ENCODE results near the gene FOXL3.

The FOXL3 gene

DNA sequence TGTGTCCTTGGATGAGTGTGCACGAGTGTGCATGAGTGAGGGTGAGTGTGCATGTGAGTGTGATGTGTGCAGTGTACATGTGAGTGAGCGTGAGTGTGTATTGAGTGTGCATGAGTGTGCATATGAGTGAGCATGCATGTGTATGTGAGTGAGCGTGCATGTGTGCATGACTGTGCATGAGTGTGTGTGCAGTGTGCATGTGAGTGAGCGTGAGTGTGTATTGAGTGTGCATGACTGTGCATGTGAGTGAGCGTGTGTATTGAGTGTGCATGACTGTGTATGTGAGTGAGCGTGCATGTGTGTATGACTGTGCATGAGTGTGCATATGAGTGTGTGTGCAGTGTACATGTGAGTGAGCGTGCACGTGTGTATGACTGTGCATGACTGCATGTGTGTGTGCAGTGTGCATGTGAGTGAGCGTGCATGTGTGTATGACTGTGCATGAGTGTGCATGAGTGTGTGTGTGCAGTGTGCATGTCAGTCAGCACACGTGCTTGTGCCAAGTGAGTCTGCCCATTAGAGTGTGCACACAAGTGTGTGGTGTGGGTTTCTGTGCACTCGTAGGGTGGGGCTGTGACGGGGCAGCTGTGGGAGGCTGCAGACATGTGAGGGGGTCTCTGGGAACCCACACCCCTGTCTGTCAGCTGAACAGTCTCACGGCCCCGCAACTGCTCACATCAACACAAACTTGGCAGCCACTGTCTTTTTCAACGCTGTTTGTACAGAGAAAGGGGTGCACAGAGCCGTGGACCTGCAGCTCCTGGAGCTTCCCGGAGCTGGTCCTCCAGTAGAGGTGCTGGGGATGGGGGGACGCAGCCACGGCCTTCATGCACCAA, 14.8 kb downstream of the FOXL3 start:
- DNase-seq = no peak

DNA sequence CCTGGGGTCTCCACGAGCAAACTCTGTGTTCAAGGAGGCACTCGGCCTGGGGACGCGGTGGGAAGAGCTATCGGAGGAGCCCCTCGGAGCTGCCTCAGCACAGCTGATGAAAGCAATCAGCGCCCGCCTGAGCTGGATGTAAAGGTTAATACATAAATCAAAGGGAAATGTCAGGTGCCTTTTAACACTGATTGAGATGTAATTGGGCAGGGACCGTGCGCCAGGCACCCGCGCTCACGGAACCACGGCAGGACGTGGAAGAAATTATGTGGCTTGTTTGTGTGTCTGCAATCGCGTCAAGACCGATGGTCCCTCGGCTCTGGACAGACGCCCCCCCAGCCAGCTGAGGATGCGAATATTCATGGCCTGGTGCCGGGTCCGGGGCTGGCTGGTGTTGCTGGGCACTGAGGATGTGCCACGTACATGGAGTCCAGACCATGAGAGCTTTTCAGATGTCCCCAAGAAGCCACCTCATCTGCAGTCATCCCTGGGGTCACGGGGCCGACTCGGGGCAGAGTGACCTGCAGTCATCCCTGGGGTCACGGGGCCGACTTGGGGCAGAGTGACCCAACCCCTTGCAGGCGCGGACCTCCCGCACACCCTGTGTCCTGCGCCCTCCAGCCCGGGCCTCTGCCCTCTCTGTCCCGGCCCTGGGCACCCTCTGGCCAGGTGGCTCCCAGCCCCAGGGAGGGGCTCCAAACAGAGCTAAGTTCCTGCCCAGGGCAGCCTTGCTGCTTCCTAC, 15.6 kb downstream of the FOXL3 start:
- DNase-seq = no peak

DNA sequence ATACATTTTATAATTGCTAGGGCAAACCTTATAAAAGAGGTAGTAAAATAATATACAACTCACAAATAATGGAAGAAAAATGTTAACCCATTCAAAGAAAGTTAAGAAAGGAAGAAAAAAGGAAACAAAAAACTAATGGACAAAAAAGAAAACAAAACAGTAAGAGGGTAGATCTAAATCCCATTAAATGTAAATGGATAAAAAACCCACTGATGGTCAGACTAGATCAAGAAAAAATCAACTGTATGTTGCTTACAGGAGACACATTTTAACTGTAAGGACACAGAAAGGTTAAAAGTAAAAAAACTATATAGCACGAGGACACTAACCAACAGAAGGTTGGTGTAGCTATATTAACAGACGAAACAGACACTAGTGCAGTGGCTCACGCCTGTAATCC, 18.0 kb downstream of the FOXL3 start:
- DNase-seq = no peak

DNA sequence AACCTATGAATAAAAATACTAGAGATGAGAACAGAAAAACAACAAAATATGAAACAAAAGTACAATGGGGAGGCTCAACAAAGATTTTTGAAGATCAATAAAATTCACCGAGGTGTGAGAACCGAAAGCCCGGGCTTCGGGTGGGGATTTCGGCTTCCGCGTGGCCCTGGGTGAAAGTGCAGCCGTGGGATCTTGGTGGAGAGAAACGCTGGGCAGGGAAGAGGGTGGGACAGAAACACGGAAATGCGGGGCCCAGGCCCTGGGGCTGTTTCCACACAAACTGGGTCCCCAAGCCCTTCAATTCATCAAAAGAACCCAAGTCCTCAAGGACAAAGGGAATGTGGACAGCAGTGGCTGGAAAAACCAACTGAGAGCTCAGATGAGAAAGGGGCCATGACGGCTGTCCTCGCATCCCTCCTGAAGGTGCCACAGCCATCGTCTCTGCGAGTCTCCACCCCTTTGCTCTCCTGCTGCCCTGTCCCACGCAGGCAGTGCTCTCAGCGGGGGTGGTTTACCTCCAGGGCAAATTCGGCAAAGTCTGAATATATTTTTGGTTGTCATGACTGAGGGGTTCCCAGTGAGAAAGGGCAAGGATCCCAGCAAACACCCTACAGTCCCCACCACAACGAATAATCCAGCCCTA, 19.7 kb downstream of the FOXL3 start:
- DNase-seq = no peak

DNA sequence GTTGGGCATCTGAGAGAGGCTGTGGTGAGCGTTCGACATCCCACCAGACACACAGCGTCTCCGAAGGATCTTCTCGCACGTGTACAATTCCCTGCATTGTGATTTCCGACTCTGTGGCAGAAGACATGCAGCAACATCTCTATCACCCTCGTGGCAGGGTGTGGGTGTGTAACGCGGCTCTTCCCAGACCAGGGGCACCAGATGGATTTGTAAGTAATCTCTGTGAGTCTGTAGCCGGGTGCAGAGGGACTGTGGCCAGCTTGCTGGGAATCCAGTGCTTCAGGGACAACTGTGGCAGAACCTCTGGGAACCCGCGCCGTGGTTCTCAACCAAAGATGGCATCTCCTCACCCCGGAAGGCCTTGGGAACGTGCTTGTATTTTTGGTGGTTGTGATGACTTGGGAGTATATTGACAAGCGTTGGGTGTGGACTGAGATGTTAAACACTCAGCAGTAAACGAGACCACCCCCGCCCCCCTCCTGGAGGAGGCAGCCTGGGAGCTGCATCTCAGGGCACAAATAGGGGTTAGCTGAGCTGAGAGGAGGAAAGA, 21.2 kb downstream of the FOXL3 start:
- no peak for DNase-seq

DNA sequence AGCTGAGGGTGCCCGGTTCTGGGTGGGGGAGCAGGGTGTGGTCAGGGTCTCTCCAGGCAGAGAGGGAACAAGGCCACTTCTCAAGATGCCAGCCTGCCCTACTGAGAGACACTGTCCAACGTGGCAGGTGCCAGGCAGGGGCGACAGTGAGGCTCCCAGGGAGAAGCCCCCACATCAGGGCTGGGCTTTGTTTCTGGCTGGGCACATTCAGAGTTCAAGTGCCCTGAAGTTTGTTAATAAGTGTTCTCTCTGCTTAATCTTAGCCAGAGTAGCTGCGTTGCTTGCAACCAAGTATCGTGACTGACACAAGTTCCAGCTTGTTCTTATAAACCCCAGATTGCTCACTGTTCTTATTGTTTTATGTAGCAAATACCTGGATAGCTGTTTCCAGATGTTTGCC, 21.8 kb downstream of the FOXL3 start:
- no peak for DNase-seq

DNA sequence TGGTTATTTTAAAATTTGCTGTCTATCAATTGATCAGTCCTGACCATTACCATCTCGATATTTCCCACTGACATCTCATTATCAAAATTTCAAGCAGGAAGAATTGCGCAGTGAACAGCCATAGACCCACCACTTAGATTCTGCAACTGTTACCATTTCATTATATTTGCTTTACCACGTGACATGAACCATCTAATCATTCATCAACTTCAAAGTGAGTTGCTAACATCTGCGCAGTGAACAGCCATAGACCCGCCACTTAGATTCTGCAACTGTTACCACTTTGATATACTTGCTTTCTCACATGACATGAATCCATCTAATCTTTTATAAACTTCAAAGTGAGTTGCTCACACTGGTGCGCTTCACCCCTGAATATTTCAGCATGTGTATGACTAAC, 22.5 kb downstream of the FOXL3 start:
- DNase-seq = no peak

DNA sequence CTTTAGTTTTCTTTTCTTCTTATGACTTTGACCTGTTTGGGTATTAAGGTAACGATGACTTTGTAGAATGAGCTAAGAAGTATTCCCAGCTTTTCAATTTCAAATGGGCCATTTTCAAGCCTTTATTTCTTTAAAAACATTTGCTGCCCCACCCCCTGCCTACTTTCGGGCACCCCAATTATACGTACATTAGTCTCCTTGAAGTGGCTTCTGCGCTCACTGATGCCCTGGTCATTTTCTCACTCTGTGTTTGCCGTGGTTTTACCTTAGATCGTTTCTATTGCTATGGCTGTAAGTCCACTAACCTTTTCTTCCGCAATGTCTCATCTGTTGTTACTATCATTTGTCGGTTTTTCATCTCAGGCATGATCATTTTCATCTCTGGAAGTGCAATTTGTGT, 24.9 kb downstream of the FOXL3 start:
- no peak for DNase-seq

DNA sequence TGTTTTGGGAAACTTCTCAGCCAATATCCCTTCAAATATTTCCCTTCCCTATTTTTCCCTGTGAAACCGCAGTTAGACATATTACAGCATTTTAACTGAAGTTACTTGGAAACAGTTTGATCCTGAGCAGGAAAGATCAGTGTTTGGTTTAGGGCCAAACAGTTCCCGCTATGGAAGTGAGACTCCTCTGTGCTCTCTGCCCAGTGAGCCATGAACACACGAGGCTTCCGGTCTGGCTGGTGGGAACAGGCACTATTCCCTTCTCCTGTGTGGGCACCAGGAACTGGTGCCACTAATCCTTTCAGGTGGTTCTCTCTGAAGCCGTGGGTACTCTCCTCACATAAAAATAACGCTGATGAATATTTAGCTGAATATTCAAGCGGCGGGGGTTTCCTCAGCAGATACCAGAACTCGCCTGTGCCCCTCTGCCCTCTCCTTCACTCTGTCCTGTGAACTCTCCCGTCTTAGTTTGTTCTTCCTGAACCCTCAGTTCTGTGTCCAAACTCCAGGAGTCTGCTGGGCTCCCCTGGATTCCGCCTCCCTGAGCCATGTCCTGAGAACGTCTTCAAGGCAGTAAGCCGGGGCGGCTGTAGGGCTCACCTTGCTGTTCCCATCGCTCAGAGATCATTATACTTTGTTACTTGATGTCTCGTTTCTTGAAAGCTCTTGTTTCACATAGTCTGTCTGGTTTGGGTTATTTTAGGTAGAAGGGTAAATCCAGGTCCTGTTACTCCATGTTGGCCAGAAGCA, 25.7 kb downstream of the FOXL3 start:
- no peak for DNase-seq

DNA sequence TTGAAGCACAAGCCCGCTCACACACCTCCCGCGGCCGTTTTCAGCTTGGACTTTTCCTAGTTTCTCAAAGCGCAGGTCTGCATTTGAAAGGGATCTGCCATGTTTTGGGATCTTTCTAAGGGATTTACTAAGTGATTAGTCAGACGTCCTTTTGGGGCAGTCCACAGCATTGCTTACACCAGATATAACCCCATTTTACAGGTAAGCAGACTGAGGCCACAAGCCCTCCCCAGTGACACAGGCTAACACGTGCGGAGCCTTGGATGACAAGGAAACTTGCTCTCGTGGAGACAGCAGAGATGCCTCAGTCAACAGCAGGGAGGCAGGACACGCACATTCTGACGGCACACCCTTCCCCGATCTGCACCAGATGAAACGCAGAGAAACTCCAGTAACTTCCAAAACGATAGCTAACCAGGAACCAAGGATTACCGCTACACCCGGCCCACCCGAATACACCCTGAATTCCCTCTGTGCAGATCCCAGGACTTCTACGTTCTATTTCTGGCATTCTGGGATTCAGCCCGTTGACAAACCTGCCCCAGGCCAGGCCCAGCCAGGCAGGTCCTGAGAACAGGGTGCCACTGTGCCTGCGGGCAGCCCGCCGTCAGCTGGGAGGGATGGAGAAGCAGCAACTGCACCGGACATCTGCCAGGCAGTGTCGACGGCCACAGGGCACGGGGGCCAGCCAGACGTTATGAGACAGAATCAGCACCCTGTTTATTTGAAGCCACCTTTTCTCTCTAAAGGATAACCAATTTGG, 27.9 kb downstream of the FOXL3 start:
- no peak for DNase-seq

DNA sequence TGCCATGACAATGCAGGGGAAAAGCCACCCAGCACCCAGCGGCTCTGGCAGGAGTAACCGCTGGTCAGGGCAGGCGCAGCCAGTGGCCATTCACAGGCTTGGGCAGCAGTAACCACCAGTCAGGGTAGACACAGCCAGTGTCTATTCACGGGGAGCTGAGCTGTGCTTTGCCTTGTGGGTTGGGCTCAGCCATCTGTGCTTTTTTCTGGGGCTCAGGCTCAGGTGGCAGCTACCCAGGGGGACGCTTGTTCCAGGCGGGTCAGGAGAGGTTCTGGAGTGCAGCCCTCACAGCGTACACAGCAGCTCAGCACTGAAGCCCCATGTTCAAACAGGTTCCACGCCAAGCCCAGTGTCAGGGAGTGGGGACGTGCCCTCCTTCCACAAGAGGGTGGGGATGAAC, 28.5 kb downstream of the FOXL3 start:
- no peak for DNase-seq

DNA sequence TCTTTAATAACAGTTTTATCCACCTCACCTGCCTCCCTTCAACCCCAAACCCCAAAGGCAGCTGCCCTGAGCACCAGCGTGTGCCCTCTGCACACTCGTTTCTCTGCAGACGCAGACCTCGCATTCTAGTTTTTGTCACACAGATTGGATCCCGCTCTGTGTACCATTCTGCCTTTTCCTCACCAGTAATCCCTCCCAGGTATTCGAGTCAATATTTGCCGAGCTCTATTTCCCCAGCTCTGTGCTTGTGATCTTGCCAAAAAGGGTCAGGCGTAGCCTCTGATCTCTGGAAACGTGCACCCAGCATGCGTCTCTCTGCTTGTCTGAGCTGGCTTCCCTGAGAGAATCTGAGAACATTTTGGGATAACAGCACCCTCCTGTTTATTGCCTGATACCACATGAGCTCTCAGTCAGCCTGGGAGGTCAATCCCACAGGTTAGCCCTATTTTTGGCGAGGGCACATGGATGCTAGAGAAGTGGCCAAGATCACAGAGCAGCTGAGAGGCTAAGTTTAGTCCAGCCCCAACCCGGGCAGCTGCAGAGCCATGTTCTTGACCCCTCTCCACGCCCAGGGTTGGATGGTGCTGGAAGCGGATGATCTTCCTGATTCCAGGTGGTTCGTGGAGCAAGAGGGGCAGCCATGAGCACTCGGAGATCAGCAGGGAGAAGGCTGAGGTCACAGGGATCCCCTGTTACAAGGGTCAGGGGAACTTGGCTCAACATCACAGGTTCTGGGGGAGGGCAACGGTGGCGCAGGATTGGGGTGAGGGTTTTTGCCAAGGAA, 29.1 kb downstream of the FOXL3 start:
- no peak for DNase-seq

DNA sequence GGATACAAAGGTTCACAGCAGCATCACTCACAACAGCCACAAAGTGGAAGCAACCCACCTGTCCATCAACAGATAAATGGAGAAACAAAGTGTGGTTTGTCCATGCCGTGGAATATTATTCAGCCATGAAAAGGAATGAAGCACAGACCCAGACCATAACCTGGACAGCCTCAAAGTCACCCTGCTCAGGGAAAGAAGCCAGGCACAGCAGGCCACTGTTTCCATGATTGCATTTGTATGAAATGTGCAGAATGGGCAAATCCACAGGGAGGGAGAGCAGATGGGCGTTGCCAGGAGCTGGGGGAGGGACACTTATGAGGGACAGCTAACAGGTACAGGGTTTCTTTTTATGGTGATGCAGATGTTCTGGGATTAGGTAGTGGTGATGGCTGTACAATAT, 30.3 kb downstream of the FOXL3 start:
- DNase-seq = no peak

DNA sequence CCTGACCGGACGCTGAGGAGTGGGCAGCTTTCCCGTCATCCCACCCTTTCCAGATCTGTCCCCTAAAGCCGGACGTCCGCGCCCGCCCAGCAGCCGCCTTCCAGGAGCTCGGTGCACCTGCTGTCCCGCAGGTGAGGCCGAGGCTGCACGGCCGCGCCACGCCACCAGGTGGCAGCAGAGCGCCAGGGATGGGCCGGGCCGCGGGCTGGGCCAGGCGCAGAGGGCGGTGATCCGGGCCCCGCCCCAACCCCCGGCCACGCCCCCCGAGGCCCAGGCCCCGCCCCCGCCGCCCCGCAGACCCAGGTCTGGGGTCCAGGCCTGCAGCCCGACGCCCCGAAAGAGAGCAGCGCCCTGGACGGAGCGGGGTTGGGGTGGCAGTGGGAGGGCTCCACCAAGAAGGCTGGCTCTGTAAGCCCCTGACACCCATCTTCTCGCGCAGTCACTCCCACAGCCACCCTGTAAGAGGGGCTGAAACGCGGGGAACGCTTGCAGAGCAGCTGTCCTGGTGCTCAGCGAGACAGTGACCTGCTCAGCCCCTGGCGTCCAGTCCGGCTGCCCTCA, 32.2 kb downstream of the FOXL3 start:
- peak; percentile 86 for DNase-seq

DNA sequence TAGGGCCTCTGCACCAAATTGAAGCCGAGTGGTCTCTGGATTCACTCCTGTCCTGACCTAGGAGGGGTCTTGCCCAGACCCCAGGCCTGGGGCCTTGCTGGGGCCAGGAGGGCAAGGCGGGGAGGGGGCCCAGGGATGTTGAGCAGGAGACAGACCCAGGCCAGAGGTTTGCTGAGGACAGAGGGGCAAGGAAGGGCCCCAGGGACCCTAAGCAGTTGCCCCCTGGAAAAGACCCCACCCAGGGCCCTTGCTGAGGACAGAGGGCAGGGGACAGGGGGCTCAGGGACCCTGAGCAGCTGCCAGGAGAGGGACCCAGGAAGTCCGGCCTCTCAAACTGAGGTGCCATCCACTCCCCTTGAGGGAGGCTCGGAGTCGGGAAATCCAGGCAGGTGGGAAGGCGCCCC, 32.7 kb downstream of the FOXL3 start:
- no peak for DNase-seq

DNA sequence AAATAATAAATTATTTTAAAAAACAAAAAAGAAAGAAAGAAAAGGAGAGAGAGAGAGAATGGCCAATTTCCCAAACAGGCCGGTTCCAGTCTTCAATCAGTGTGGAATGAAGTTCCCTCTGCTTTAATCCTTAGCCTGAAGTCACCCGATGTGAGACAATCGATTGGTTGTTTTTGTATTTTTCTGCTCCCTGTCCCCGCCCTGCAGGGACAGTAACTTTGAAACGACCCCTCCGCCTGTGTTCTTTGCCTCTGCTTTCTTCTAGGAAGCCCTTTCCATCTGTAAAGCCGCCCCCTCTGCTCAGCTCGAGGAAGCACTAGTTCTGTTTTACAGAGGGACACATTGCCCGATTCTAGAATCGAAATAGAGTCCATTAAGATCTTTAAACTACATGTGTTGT, 33.4 kb downstream of the FOXL3 start:
- no peak for DNase-seq

DNA sequence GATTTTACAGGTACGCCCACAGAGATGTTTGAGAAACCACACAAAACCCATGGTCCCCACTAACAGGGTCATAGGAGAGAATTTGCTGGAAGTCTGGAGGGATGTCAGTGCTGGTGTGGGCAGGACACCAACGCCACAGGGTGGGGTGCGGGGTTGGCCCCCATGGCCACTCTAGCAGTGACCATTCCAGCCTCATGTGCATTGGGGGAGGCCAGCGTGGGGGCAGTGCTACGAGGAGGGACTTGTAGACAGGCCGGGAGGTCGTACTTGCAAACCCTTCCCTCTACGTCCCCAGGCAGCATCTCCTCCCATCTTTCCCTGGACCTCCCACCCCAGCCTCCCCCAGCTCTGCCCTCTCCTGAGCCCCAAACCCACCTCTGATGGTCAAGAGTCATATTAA, 34.0 kb downstream of the FOXL3 start:
- DNase-seq = no peak

DNA sequence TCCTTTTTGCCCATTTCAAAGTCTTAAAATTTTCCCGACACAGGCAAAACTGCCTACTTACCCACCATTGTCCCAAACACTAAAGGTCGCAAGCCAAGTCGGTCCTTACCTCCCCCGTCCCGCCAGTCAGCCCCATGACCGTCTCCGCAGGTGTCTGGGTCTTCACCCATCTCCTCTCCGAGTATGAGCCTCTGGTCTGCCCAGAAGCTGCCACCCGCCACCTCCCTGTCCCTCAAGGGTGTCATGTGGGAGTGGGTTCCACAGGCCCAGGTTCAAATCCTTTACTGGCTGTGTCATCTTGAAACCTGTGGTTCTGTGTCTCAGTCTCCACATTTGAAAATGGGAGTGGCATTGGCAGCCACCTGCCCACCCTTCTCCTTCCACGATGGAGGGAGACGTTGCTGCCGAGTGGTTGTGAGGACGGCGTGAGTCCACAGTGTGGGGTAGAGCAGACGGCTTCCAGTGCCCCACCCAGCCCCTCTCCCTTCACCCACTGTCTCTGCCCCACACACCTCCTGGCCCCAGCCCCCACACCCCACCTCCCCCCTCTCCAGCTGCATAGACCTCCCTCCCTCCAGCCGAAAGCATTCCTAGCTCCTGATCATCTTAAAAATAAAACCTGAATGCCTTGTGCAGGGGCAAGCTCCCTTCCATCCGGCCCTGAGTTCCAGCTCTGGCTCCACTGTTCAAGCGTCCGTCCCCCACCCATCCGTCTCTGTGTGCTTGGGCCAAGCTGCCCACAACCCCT, 35.3 kb downstream of the FOXL3 start:
- DNase-seq = no peak

DNA sequence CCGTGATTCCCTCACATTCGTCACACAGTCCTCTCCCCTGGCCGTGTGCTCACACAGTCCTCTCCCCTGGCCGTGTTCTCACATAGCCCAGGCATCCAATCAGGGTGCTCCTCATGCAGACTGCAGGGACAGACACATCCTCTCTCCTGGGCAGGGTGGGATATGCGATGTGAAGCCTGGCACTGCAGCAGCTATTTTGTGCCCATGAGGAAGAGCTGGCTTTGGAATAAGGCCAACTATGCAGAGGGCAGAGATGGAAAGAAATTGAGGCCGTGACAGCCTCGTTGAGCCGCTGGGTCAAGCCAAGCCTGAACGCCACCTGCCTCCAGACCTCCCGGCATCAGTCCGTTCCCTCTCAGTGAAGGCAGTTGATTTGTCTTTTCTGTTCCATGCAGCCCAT, 35.8 kb downstream of the FOXL3 start:
- no peak for DNase-seq

DNA sequence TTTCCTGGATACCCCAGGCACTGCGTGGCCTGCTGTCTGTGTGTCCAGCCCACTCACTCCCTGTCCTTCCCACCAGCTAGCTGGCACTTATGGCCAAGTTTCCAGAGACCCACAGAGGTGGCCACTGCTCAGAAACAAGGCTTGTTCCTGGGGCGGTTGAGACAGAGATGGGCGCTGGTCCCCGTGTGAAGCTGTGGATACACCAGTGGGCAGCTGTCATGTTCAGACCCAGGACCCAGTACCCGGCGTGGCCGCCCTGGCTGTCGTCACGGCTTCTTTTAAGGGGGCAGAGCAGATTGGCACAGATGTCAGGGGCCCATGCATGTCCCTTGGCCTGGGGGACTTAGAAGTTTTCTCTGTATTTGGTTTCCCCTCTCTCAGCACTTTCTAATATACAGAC, 36.3 kb downstream of the FOXL3 start:
- DNase-seq = no peak

Data from activated naive CD4-positive, alpha-beta T cell treated with Interleukin-2 at 50 U/mL for 16 hours (primary cell).